Stimulated activated CD4-positive, alpha-beta T cell treated with anti-CD3 and anti-CD28 coated beads, Interleukin-1b, Interleukin-23, amount 100 ng/mL, for 4 hours (primary cell): ENCODE measurements around the gene SNAPC3.
"Not testable (repeated sequence)": the region's sequence is repeated elsewhere in the genome, so short reads cannot be mapped to it uniquely, and the experiment has no call there.

Experiments used
- DNase-seq, 2 donors: peaks; one replicate each; pipeline ENCODE4 v3.0.0-alpha.2; 2020; ENCODE audit warnings: low read depth in 2 of 2

The SNAPC3 gene

GRCh38 chr9:15422372-15423230 lies at the start of gene SNAPC3:
Gene SNAPC3, plus strand, starts transcription at chr9:15422876. Its CDS starts 4 bp downstream, at chr9:15422880.
- peak; percentile 83 to 87 for DNase-seq

GRCh38 chr9:15373881-15374280 lies 48.8 kb upstream of the SNAPC3 start:
- DNase-seq: no peak

- no peak for DNase-seq
Observed at GRCh38 chr9:15374310-15374709, 48.4 kb upstream of the SNAPC3 start.

- no peak for DNase-seq
Observed at GRCh38 chr9:15374825-15375224, 47.9 kb upstream of the SNAPC3 start.

GRCh38 chr9:15377625-15378540 lies 44.8 kb upstream of the SNAPC3 start:
- no peak for DNase-seq

DNA sequence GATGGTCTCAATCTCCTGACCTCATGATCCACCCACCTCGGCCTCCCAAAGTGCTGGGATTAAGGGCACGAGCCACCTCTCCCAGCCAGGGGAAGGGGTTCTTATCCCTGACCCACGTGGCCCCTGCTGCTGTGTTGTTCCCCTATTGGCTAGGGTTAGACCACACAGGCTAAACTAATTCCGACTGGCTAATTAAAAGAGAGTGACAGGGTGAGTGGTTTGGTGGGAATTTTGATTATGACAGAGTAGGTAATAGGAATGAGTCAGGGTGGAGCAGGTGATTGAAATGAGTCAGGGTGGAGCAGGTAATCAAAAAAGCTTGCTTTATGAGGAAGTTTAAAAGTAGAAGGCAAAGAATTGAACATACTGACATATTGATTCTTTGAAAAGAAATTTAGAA lies 43.4 kb upstream of the SNAPC3 start:
- not testable (repeated sequence) for DNase-seq

- not testable (repeated sequence) for DNase-seq
Observed at GRCh38 chr9:15379888-15380287, 42.8 kb upstream of the SNAPC3 start.

DNA sequence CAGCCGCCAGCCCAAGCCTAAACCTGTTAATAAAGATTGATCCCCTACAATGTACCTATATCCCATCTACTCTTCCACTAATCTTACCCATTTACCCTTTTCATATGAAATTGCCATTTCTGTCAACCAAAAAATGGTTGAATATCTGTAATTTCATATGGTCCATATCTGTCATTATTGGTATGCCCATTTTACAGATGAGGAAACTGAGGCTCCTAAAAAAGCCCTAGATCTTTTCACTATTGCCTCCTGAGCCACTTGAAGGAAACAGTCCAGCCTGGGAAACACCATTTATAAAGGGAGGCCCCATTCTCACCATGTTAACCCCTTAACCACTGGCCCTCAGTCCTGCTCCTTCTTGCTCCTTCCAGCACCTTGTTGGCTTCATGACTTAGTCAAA lies 41.2 kb upstream of the SNAPC3 start:
- no peak for DNase-seq

GRCh38 chr9:15386465-15386864 lies 36.2 kb upstream of the SNAPC3 start:
- no peak for DNase-seq

DNA sequence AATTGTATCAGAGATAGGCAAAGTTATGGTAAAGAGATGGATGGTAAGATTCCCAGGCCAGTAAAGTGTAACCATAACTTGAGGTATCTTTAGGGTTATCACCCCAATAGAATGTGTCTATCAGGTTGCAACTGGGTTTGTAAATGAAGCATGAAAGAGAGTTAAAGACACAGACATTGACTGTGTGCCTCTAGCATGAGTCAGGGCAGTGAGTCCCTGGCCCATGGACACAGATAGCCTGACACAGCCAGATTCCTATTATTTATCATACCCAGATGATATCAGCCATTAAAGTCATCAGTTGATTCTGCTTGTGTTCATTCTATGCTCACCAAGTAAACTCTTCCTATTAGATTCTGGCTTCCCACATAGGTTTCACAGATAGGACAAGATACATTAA lies 33.5 kb upstream of the SNAPC3 start:
- DNase-seq: no peak

DNA sequence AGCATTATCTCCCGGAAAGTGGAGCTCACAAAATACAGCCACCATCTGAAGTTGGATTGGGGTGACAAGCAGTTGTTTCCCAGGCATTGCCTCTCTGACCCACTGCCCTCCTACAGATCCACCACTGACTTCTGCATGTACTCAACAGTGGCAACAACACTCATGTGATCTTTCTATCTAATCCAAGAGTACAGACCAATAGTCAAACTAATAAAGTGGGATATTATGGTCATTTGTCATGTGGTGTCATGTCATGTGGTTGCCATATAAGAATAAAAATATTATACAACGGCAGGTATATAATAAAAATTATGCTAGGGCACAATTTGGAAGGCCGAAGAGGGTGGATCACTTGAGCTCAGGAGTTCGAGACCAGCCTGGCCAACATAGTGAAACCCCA lies 33.0 kb upstream of the SNAPC3 start:
- no peak for DNase-seq

- no peak for DNase-seq
Observed at GRCh38 chr9:15390201-15390600, 32.5 kb upstream of the SNAPC3 start.

- DNase-seq: no peak
Observed at GRCh38 chr9:15392363-15392762, 30.3 kb upstream of the SNAPC3 start.

DNA sequence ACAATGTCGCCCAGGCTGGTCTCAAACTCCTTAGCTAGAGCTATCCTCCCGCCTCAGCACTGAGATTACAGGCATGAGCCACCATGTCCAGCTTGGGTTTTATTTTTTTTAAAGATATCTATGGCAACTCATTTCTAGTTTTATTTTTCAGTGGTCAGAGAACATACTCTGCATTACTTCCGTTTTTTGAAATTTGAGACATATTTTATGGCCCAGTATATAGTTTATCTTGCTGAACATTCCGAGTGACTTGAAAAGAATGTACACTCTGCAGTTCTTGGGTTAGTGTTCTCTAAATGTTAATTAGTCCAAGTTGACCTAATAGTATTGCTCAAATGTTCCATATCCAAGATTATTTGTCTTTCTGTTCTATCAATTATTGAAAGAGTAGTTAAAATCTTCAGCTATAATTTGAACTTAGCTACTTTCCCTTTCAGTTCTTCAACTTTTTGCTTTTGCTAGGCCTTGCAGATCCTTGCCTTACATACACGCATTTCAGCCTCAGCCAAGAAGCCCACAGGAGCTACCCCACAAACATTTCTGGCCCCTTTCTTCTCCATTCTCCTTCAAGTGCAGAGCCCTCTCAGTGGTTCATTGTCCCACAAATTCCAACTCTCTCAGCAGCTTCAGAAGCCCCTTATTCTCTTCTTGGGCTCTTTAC lies 22.3 kb upstream of the SNAPC3 start:
- no peak for DNase-seq

DNA sequence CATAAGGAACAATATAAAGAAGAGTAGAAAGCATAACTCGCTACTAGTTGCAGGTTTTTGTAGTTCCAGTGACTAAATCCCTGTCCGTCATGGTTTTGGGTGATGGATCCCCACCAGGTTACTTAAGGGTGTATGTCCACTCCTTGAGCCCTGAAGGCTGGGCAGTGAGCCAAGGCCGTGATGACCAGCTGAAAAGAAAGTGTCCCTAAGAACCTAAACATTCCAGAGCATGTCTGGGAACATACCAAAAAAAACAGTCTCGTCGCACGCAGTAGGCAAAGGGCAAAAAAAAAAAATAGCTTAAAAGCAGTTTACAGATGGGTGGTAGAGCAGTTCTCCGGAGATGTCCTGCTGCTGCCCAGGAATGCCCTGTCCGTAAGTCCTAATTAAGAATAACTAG lies 21.4 kb upstream of the SNAPC3 start:
- DNase-seq: no peak

DNA sequence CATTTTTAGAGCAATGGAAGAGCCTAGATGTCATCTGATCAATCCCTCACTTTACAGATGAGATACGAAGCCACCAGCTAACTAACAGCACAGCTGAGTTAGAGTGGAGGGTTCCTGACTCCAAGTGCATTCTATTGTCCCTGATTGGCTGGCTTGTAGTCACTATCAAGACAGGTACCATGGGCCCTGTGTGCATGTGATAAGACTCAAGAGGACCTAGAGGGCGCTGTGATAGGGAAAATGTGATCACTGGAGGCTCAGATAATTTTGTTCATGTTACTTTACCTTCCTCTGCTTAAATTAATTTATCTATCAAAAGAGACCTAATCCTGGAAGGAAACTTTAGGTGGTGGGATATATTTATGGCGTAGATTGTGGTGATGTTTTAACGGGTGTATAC lies 19.5 kb upstream of the SNAPC3 start:
- no peak for DNase-seq

- DNase-seq: no peak
Observed at GRCh38 chr9:15404171-15404570, 18.5 kb upstream of the SNAPC3 start.

GRCh38 chr9:15416880-15417279 lies 5.8 kb upstream of the SNAPC3 start:
- DNase-seq: peak; percentile 4 to 31

GRCh38 chr9:15417626-15418025 lies 5.0 kb upstream of the SNAPC3 start:
- no peak for DNase-seq

DNA sequence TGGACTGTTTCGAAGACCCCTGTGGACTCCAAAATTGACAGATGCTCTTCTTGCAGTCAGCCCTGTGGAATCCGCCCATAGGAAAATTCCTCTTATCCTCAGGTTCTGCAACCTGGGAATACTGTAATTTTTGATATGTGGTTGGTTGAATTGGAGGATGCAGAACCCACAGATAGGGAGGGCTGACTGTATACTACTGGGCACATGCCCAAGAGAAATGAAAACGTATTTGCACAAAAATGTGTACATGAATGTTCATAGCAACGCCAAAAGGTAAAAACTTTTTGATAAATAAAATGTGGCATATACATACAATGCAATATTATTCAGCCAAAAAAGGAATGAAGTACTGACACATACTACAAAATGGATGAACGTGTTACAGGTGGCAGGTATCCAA lies 1.9 kb upstream of the SNAPC3 start:
- DNase-seq: no peak

DNA sequence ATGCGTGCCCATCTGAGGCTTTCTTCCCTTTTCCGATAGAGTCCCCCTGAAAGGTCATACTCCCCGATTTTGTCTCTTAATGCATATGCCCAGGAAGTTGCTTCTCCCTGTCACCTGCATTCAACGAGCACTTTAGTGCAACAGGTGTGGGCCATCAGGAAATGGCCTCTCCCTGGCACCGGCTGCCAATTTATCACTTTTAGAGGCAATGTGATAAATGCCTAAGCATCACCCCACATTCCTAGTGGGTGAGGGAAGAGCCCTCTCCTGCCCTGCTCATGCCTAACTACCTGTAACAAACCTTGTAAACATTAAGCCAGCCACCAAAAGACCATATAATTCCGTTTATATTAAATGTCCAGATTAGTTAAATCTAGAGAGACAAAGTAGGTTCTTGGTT lies 1.1 kb upstream of the SNAPC3 start:
- DNase-seq: no peak

DNA sequence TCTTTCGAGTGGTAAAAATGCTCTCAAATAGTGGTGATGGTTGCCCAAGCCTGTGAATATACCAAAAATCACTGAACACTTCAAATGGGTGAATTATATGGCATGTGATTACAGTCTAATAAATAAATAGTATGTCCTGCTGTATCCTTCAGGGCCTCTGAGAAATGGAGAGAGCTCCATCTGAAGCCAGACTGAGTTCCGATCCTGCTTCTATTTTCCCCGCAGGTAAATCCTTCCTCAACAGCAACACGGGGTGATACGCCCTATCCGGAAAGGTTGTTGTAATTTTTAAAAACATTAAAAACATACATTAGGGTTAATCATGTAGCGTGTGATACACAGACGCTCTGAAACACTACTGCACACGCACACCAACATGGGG lies 695 bp upstream of the SNAPC3 start:
- DNase-seq: no peak
